Hematopoietic multipotent progenitor cell treated with erythropoietin and hydrocortisone succinate and interleukin-3 and kit ligand, for 8 days (in vitro differentiated cells): Measurements from ENCODE around the gene SEPTIN3.
"Not testable (repeated sequence)": the region's sequence is repeated elsewhere in the genome, so short reads cannot be mapped to it uniquely, and the experiment has no call there.

ENCODE experiments used
- DNase-seq: peaks from one replicate; pipeline ENCODE4 v3.0.0-alpha.2; 2015

The SEPTIN3 gene

GRCh38 chr22:41940832-41941765, 28.1 kb upstream of the SEPTIN3 start:
- peak; percentile 78 for DNase-seq

GRCh38 chr22:41943661-41944209, 25.5 kb upstream of the SEPTIN3 start:
- no peak for DNase-seq

GRCh38 chr22:41946629-41947423, 22.4 kb upstream of the SEPTIN3 start, which contains the start of gene CENPM:
CENPM (minus strand) TSS chr22:41947152; CDS start chr22:41947076, 76 bp downstream.
- DNase-seq: peak; percentile 97

GRCh38 chr22:41947424-41948080, 21.7 kb upstream of the SEPTIN3 start:
- DNase-seq: no peak

- DNase-seq: no peak
Measured at GRCh38 chr22:41948142-41948541, 21.1 kb upstream of the SEPTIN3 start.

GRCh38 chr22:41948928-41949296, 20.3 kb upstream of the SEPTIN3 start:
- DNase-seq: not testable (repeated sequence)

GRCh38 chr22:41949297-41949965, 19.8 kb upstream of the SEPTIN3 start:
- no peak for DNase-seq

- DNase-seq: peak; percentile 48
Measured at GRCh38 chr22:41951898-41952474, 17.3 kb upstream of the SEPTIN3 start, which contains the start of gene SMIM45. SMIM45 (plus strand) TSS chr22:41952150.

- DNase-seq: no peak
Measured at GRCh38 chr22:41952713-41953112, 16.5 kb upstream of the SEPTIN3 start.

GRCh38 chr22:41957941-41958556, 11.2 kb upstream of the SEPTIN3 start:
- no peak for DNase-seq

- DNase-seq: no peak
Measured at GRCh38 chr22:41963453-41964111, 5.7 kb upstream of the SEPTIN3 start.

- no peak for DNase-seq
Measured at GRCh38 chr22:41964112-41964491, 5.1 kb upstream of the SEPTIN3 start.

GRCh38 chr22:41966225-41966606, 3.0 kb upstream of the SEPTIN3 start:
- no peak for DNase-seq

- peak; percentile 87 for DNase-seq
Measured at GRCh38 chr22:41966607-41967240, 2.5 kb upstream of the SEPTIN3 start.

- DNase-seq: peak; percentile 94
Measured at GRCh38 chr22:41968601-41969000, 642 bp upstream of the SEPTIN3 start.

GRCh38 chr22:41970601-41971000, 1.4 kb downstream of the SEPTIN3 start:
- DNase-seq: peak; percentile 84

- no peak for DNase-seq
Measured at GRCh38 chr22:41971431-41971830, 2.2 kb downstream of the SEPTIN3 start.

GRCh38 chr22:41974691-41975290, 5.5 kb downstream of the SEPTIN3 start:
- DNase-seq: no peak

- no peak for DNase-seq
Measured at GRCh38 chr22:41975299-41976069, 6.2 kb downstream of the SEPTIN3 start.
